Erythroblast (primary cell): Measurements from ENCODE around the gene C1QTNF2.

Source experiments
- GATA1 ChIP-seq: IDR thresholded peaks from 2 replicates; pipeline ENCODE4 v1.6.1; 2011; ENCODE audit warnings: low read depth, mild to moderate bottlenecking, control low read depth, low read length, moderate library complexity
- POLR2A ChIP-seq: IDR thresholded peaks from 2 replicates; pipeline ENCODE4 v1.6.1; 2011; ENCODE audit warnings: mild to moderate bottlenecking, low read length

DNA sequence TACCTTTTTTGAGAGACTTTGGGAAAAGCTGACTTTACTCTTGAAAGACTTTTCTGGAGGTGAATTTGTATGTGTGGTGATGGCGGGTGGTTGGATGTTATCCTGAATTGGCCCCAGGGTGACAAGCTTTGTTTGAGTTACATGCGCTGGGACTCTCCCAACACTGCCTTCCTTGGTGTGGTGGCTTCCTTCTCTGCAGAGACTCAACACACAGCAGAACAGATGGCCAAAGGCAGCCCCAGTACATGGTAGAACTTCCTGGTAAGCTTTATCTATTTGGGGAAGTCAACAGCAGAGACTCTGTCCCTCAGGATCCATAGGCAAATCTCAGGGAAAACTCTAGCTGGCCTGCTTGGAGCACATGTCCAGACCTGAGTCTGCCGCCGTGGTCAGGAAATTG, 18.1 kb downstream of the C1QTNF2 start:
- TF ChIP-seq POLR2A (no peak), GATA1 (no peak)
